PC-3 (cell line): ENCODE results near the gene YY1.

Source experiments
- EZH2 ChIP-seq: fragments of 300-600 bp; sonication (generic); IDR thresholded peaks from one replicate; pipeline ENCODE4 v1.6.1; 2017; ENCODE audit warnings: antibody characterized with exemption, mild to moderate bottlenecking, low read length; ENCODE audit not compliant: unreplicated experiment
- EZH2phosphoT487 ChIP-seq: fragments of 300-600 bp; sonication (generic); IDR thresholded peaks from 2 replicates; pipeline ENCODE4 v1.6.1; 2018; ENCODE audit warnings: mild to moderate bottlenecking, antibody characterized with exemption, low read length, borderline replicate concordance
- TF ChIP-seq, protein P1 (sequence below): fragments of 300-600 bp; sonication (generic); conservative IDR thresholded peaks from 2 replicates; pipeline ENCODE4 v1.5.1; 2017; ENCODE audit warnings: antibody characterized with exemption, low read depth, mild to moderate bottlenecking, low read length

DNA sequence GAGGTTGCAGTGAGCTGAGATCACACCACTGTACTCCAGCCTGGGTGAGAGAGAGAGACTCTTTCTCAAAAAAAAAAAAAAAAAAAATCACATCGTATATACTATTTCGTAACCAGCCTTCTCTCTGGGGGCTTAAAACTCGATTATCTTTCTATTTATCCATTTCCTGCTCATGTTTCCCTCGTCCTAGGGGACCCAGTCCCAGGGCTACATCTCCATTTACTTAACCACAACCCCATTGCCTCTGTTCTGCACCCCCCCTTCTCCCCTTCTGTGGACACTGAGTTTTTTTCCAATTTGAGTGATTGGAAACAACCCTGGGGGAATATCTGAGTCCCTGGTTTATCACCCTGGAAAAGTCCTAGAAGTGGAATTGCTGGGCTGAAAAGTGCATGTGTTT is 36.2 kb upstream of the YY1 start:
- TF ChIP-seq EZH2: no peak
- TF ChIP-seq, protein P1, sequence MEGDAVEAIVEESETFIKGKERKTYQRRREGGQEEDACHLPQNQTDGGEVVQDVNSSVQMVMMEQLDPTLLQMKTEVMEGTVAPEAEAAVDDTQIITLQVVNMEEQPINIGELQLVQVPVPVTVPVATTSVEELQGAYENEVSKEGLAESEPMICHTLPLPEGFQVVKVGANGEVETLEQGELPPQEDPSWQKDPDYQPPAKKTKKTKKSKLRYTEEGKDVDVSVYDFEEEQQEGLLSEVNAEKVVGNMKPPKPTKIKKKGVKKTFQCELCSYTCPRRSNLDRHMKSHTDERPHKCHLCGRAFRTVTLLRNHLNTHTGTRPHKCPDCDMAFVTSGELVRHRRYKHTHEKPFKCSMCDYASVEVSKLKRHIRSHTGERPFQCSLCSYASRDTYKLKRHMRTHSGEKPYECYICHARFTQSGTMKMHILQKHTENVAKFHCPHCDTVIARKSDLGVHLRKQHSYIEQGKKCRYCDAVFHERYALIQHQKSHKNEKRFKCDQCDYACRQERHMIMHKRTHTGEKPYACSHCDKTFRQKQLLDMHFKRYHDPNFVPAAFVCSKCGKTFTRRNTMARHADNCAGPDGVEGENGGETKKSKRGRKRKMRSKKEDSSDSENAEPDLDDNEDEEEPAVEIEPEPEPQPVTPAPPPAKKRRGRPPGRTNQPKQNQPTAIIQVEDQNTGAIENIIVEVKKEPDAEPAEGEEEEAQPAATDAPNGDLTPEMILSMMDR: no peak
- TF ChIP-seq EZH2phosphoT487: no peak
